ENCODE measurements around the gene MYO18A.

Gene MYO18A

GRCh38 chr17:29032857-29033197 lies 147.4 kb downstream of the MYO18A start:
- no peak for DNase-seq (ENCODE audit: low spot score)

- DNase-seq (ENCODE audit: low spot score), result no peak
Observed at GRCh38 chr17:29032013-29032856, 148.0 kb downstream of the MYO18A start.

GRCh38 chr17:29031488-29031887 lies 148.7 kb downstream of the MYO18A start:
- DNase-seq (ENCODE audit: low spot score), result no peak

- DNase-seq (ENCODE audit: low spot score), result no peak
Observed at GRCh38 chr17:29024316-29024952, 155.8 kb downstream of the MYO18A start.

- DNase-seq (ENCODE audit: low spot score), result no peak
Observed at GRCh38 chr17:29022074-29022473, 158.1 kb downstream of the MYO18A start.

- no peak for DNase-seq (ENCODE audit: low spot score)
Observed at GRCh38 chr17:29021226-29021625, 159.0 kb downstream of the MYO18A start.
